Suppressor macrophage (primary cell): ENCODE measurements around the gene CD52.
"Not testable (repeated sequence)": the region's sequence is repeated elsewhere in the genome, so short reads cannot be mapped to it uniquely, and the experiment has no call there.

ENCODE experiments used
- DNase-seq, 4 experiments: peaks; one replicate each; pipeline ENCODE4 v3.0.0-alpha.2; 2020 to 2022

The CD52 gene

GRCh38 chr1:26302733-26303405 lies 14.9 kb upstream of the CD52 start:
- peak in 2 of 4 experiments; percentile 28 to 37 for DNase-seq

- DNase-seq: peak; percentile 61 to 75 (median 71)
These were observed 12.0 kb upstream of the CD52 start for GRCh38 chr1:26305667-26306289.

GRCh38 chr1:26306290-26307229 lies 11.2 kb upstream of the CD52 start, which contains the start of gene UBXN11:
Gene UBXN11, minus strand, starts transcription at chr1:26306636. Its CDS starts 3,753 bp downstream, at chr1:26302883.
- DNase-seq: peak; percentile 92 to 96 (median 94)

- DNase-seq: no peak
These were observed 10.4 kb upstream of the CD52 start for GRCh38 chr1:26307363-26307781.

- DNase-seq: peak; percentile 30 to 64 (median 56)
These were observed 9.5 kb upstream of the CD52 start for GRCh38 chr1:26307966-26308899.

GRCh38 chr1:26314501-26314900 lies 3.3 kb upstream of the CD52 start:
- peak in 3 of 4 experiments; percentile 49 to 60 (median 51) for DNase-seq

GRCh38 chr1:26315874-26316850 lies 1.6 kb upstream of the CD52 start:
- DNase-seq: peak in 1 of 4 experiments; percentile 1

GRCh38 chr1:26317146-26317545 lies 612 bp upstream of the CD52 start:
- DNase-seq: peak; percentile 25 to 61 (median 54)

GRCh38 chr1:26318338-26319064 lies 743 bp downstream of the CD52 start:
- DNase-seq: peak; percentile 84 to 96 (median 92)

- peak in 1 of 4 experiments; percentile 22 for DNase-seq
These were observed 3.1 kb downstream of the CD52 start for GRCh38 chr1:26320896-26321295.

GRCh38 chr1:26321315-26322041 lies 3.7 kb downstream of the CD52 start:
- DNase-seq: peak; percentile 90 to 96 (median 93)

GRCh38 chr1:26322042-26322331 lies 4.2 kb downstream of the CD52 start:
- peak in 1 of 4 experiments; percentile 1 for DNase-seq

- DNase-seq: peak in 1 of 4 experiments; percentile 1
These were observed 5.6 kb downstream of the CD52 start for GRCh38 chr1:26323382-26323781.

GRCh38 chr1:26324550-26324949 lies 6.8 kb downstream of the CD52 start:
- DNase-seq: peak in 1 of 4 experiments; percentile 1

GRCh38 chr1:26327956-26328362 lies 10.2 kb downstream of the CD52 start:
- no peak for DNase-seq

- DNase-seq: no peak
These were observed 10.8 kb downstream of the CD52 start for GRCh38 chr1:26328597-26328996.

- not testable (repeated sequence) for DNase-seq
These were observed 11.6 kb downstream of the CD52 start for GRCh38 chr1:26329380-26329779.

GRCh38 chr1:26330276-26330675 lies 12.5 kb downstream of the CD52 start:
- no peak for DNase-seq

GRCh38 chr1:26333312-26333711 lies 15.6 kb downstream of the CD52 start:
- DNase-seq: not testable (repeated sequence)
